Amygdala (tissue), 56 donors: ENCODE measurements around the gene B4GALT6.

ENCODE experiments used
- DNase-seq, 56 donors: peaks; one replicate each; lab custom pipeline; 2025; lab: John Stamatoyannopoulos, UW

The B4GALT6 gene

DNA sequence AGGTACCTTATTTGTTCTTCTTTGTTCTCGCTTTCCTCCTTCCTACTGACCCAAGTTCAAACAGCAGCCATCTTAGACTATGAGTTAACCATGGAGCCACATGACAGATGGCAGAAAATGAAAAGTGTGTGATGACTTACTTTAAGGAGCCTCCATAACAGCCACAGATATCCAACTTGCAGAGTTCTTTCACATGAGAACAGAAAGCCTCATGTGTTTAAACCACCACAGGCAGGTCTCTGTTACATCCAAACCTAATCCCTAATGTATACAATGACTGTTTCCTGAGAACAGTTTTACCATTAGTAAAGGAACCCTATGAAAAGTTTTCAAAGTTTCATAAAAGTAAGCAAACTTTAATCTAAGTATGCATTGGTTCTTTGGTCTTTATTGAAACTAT, 20.3 kb downstream of the B4GALT6 start:
- DNase-seq, result no peak

DNA sequence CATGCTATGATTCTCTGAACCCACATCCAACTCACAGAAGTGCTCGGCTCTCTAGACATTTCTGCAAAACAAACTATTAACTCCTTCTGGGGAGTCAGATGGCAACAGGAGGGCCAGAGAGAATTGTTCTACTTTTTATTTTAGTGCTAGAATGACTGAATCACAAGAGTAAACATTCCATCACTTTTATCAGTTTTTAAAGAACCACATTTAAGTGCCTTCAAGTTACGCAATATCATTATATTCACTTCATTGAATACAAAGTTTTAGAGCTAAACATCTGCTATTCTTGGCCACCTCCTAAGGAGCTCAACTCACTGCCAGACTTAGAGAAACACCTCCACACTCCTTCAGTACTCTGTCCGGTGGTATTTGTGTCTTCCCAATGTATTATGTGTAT, 22.4 kb downstream of the B4GALT6 start:
- no peak for DNase-seq

DNA sequence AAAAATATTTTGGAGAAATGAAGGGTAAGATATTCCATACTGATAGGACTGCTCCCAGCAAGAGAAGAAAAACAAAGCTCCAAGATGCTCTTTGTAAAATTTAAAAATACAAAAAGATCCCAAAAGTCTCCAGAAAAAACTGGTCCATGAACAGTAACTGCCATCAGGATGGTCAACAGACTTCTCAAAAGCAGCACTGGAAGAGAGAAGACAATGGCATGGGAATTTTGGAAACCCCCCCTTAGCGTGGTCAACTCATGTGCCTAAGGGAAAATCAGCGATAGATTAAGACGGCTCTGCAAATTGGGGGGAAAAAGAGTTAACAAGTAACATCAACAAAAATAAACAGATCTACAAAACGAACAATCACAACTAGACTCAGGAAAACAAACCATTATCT, 23.6 kb downstream of the B4GALT6 start:
- DNase-seq, result no peak

DNA sequence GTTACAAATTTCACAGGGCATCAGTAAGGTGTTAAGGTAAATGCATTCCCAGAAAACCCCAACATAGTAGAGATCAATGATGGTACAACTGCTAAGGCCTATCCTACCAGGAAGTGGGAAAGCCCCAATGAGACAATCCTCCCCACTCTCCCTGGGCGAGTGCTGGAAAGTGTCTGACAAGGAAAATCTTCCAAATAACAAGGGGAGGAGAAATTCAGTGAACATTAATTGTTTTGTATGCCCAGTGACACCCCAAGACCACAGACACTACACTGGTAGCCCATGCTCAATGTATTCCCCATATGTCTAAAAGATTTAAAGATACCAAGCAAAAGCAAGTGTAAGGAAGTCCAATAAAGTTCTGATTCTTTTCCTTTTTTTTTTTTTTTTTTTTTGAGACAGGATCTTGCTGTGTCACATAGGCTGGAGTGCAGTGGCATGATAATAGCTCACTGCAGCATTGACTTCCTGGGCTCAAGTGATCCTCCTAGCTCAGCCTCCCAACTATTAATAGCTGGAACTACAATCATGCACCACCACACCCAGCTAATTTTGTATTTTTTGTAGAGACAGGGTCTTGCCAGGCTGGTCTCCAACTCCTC, 24.7 kb downstream of the B4GALT6 start:
- no peak for DNase-seq

DNA sequence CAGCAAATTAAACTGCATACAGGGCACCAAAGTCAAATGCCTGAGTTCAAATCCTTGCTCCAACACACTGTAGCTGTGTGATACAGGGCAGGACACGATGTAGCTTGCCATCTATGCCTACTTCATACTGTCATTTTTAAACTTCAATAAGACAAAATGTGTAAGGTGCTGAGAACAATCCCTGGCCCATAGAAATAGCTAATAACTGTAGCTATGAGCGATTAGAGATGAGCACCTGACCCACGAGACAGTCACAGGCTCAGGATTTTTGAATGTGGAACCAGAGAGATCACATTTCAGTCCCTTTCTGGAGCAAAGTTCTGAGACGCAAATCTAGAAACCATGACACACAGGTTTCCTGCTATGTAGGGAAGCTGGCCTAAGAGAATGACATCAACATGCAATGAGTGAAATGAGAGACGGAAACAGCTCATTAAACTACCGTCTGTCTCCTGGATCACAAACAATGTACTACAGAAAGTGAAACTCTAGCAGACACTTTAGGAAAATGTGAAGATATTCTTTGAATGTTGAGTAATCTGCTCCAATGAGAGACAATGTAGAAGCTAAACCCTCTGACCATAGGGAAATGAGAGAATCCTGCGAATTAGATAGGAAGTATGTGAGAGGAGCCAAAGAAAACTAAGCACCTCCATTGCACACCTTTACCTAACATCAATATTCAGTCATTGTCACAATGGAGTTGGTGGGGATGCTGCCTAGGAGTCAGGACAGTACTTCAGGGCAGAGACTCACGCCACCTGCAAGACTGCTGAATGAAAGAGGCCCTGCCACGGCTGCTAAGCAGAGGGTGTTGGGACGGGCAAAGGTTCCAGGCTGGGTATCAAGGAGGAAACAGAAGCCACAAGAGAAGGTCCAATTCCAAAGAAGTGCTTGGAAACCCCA, 25.5 kb downstream of the B4GALT6 start:
- DNase-seq, result no peak

DNA sequence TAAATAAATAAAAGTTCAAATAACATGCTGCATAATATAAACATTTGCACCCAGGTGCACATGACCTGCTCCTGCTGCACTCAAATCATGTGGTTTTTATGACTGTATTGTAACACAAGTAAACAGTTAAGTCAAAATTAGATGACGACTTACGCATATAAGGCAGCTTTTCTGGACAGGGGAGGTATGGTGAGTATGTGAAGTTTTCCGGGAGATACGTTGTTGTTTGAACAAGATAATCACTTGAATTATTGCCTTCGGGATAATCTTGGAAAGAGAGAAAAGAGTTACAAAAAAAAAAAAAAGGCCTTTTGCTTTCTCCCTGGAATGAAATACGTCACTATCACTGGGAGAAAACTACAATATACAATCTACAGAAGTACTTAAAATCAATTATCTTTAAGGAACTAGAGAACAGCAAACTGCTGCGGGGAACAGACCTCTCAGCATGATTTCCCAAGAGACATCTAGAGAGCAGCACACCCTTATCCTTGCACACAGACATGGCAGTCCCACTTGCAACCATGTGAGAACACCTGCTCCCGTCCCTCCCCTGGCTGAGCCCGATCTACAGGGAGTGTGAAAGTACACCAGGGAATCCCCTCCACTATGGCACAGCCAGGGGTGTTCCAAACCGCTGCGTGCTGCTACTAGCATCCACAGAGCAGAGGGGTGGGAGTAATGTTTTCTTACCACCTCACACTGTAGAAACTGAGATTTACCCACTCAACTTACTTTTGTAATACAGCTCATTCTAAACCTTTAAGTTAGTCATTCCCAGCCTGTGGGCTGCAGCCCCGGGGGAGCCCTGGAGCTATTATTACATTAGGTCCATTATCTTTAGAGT, 26.3 kb downstream of the B4GALT6 start:
- no peak for DNase-seq

DNA sequence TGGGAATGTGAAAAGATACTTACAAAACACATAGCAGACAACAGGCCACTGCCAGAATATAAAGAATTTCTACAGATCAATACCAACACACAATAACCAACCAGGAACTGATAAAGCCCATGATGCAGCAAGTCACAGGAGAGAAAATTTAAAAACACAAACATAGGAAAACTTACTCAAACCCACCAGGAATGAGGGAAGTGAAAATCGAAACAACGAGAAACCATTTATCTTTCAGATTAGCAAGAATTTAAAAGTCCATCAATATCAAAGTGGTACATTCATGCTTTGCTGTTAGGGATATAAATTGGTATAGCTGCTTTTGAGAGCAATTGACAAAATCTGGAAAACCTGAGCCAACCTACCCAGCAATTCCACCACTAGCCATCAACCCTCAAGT, 27.6 kb downstream of the B4GALT6 start:
- DNase-seq, result no peak

DNA sequence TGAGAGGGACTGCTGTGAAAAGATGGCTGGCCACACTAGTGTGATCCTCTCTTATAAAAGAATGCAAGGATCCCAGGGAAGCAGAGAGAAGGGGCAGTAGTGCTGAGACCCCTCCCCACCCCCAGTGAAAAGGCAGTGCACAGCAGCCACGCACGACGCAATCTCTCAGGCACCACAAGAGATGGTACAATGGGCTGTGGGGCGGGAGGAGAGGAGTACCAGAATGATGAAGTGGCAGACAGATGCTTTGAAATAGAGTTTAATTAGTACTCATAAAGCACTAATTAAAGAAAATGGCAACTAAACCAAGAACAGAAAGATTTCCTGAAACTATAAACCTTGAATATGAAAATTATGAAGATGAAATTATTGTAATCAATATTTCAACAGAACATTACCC, 29.0 kb downstream of the B4GALT6 start:
- no peak for DNase-seq

DNA sequence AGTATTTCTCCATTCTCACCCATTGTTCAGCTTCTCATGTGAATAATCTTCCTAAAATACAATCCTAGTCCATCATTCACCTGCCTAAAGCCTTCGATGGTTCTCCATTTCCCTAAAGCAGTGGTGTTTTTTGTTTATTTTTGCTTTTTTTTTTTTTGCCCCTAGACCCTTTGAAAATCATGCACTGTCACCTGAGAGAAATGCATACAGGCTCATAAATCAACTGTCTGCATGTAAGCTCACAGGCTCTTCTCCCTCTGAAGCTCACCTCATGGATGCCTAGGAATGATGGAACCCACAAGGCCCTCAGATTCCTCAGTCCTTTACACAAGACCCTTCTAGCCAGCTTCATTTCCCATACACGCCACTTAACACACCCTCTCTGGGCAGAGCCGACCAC, 31.5 kb downstream of the B4GALT6 start:
- no peak for DNase-seq

DNA sequence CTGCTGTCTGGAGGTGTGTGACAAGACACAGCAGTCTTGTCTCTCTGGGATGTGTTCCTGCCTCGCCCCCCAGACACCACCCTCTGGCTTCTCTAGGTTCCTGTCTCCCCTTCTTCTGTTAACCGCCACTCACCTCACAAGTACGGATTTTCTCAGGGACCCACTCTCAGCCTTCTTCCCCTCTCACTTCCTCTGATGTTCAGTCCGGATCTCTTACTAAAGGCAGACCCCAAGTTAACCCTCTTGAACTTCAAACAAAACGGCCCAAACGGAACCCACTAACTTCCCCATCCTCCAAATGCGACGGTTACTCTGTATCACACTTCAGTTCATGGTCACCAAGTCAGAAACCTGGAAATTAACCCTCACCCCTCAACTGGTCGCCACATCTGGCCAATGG, 32.0 kb downstream of the B4GALT6 start:
- no peak for DNase-seq

DNA sequence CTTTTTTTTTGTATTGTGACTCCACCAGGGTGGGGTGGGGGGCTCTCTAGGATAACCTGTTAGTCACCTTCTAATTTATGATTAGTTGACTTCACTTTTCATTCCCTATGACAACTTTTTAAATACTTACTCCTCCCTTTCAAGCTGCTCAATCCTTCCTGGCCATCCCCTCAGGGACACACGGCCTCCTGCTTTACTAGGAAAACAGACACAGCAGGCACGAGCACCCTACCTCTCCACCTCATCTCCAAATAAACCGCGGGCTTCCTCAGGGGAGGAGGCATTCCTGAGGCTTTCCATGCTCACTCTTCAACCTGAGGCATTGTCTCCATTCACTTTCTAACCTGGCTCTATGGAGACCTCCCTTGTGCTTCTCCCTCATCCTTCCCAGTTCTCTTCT, 33.0 kb downstream of the B4GALT6 start:
- DNase-seq, result no peak

DNA sequence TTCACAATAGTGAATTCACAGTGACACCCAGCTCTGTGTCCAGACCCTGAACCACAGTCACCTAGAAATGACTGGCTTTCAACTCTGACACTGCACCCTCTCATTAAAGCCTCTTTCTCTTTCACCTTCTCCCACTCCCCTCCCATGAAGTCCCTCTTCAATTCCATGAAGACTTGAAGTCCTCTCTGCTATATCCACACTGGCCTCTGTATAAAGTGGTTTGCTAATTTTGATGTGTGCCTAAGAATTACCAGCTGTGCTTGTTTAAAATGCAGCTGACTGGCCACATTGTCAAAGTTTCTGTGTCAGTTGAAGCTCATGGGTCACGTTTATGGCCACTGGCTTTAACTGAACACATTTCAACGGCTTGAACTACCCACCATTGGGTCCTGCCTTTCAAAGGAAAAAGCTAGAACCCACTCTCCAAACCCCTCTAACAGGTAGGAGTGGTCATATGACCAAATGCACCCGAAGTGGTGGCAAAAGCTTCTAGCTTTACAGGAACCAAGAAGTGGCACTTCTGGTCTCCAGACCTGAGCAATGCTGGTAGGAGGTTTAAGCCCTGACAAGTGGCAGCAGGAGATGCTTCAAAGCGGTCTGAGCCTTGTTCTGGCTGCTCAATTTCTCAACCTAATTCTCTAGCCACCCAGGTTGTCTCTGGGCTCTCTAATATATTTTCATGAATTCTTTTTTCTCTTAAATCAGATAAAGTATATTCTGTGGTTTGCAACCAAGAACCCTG, 34.2 kb downstream of the B4GALT6 start:
- DNase-seq, result no peak

DNA sequence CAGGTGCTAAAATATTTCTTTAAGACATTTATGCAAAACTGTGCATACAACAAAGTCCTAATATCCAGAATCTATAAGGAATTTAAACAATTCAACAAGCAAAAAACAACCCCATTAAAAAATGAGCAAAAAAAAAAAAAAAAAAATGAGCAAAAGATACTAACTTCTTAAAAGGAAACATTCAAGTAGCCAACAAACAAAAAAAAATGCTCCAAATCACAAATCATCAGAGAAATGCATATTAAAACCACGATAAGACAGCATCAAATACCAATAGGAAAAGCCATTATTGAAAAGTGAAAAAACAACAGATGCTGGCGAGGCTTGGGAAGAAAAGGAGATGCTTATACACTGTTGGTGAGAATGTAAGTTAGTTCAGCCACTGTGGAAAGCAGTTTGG, 34.9 kb downstream of the B4GALT6 start:
- DNase-seq, result no peak

DNA sequence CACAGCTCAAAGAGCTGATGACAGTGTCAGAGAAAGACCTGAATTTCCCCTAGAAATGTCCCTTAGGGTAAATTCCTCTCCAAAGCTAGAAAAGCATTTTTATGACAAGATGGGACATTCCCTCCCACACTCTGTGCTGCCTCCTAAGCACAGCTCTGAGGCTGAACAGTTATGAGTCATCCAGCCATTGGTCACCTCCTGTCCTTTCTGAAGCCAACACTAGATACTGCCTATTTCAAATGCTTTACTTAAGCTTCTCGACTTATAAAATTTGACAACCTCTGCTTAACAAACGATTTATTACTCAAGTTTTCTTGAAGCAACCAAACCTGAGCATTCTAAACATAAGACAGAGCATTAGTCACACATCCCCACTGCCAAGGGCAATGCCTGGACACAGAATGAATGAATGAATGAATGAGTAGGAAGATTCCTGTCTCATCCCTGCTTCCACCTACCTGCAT, 35.4 kb downstream of the B4GALT6 start:
- DNase-seq, result no peak

DNA sequence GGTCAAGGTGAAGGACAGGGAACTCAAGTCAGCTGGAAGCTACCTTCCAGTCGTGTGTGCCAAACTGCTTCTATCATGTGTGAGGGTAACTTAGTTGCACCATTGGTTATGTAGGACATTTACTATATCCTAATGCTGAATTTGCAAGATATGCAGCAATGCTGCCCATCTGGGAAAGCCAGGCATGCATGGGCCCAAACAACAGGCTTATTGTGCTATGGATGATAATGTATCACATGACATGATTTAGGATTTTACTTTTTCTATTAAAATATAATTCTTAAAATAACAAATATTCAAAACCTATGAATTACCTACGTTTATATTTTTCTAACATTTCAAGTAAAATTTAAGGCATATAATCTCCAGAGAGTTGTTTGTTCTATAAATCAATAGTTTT, 35.9 kb downstream of the B4GALT6 start:
- peak in 1 of 56 donors; percentile 3 for DNase-seq

DNA sequence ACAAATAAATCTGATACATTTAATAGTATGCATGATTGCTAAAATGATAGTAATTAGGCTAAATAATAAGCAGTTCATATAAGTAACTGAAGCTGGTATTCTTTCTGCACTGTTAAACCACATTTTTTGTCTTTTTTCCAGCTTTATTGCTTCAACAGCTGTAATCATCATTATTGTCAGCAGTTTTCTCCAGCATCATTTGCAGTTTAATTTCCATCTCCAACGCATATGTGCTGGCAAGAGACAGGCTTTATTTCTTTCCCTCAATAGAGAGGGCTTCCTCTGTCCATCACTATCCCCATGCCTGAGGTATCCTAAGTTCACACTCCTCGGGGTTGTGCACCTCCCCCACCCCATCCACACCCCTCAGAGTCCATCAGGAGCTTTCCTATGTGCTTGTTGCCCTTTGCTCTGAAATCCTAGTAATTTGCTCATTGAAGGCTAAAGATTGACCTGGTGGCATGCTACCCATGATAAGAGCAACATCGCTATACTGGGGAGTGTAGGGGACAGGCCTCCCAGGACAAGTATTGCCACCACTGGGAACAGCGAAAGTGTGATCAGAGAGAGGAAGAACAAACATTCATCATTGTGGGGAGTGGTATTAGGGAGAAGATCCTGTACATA, 37.1 kb downstream of the B4GALT6 start:
- no peak for DNase-seq

DNA sequence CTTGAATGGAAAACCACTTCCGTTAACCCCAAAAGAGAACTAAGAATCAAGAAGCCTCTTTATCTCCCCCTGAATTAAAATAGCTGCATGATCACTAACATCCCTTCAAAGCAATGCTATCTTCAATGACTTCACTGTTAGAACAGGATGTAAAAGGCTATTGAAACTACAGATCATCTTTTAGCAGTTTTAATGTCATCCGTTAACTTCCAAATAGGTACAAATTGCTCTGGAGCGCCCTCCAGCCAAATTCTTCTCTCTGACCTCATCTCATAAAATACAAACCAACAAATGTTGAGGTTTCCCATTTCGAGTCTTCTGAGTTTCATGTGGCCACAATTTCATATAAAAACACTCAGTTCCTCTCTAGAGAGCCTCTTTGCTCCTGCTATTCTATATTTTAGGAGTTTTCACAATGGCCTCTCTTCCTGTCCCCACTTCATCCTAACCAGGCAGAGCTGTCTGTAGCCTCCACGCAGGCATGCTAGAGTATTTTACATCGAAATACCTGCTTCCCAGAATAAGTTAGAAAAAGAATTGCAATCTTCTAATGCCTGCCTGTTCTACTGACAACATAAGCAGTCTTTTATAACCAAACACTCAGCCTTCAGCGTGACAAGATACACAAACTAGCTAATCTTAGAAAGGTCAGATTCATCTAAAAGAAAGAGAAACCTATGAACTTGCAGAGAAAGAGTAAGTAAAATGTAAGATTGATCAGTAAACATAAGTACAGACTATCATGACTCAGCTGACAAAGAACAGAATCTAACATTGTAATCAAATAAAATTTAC, 37.9 kb downstream of the B4GALT6 start:
- DNase-seq, result no peak

DNA sequence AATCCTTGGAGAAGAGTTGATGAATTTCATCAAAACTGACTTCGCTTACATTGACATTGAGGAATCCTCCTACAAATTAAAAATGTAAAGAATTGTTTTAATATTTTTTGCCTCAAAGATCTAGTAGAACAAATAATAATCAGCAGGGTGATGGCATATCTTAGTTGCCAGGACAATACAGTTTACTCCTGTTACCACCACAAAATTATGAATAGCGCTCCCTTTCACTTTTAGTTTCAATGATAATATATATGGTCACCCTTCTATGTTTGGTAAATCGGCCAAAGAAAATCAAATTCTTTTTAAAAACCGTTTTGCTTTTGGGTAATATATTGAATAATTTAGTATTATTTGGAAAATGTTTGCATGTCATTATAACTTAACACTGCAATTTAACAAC, 39.0 kb downstream of the B4GALT6 start:
- DNase-seq, result no peak

DNA sequence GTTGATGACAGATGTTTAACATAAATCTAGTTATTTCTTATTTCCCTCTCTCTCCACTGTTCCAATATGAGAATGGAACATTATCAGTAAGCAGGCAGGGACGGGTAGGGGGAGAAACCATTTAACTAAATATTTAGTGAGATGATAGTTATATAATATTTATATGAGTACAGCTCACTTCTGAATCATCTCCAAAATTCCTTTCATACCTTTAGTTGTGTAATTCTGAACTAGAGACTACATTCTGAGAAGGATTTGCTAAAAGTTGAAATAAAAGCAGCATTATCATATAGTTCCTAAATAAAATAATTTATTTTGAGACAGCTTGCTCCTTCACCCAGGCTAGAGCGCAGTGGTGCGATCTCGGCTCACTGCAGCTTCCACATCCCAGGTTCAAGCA, 41.4 kb downstream of the B4GALT6 start:
- DNase-seq, result no peak
